ENCODE data around the gene NCOR1. TPM values are rescaled to one million over a fixed set of nuclear protein-coding genes. Genes with fewer than 3 reads are reported as not detected.

Gene NCOR1
- total RNA-seq (2014; rRNA removed; shearing (Covaris generic)) (50.6 and 78.9 TPM in 2 replicates), polyA plus RNA-seq (2016; fragmentation: Nextera tagmentation; extraction: Ambion mirVana) (84.9 and 95.7 TPM in 2 replicates)

DNA sequence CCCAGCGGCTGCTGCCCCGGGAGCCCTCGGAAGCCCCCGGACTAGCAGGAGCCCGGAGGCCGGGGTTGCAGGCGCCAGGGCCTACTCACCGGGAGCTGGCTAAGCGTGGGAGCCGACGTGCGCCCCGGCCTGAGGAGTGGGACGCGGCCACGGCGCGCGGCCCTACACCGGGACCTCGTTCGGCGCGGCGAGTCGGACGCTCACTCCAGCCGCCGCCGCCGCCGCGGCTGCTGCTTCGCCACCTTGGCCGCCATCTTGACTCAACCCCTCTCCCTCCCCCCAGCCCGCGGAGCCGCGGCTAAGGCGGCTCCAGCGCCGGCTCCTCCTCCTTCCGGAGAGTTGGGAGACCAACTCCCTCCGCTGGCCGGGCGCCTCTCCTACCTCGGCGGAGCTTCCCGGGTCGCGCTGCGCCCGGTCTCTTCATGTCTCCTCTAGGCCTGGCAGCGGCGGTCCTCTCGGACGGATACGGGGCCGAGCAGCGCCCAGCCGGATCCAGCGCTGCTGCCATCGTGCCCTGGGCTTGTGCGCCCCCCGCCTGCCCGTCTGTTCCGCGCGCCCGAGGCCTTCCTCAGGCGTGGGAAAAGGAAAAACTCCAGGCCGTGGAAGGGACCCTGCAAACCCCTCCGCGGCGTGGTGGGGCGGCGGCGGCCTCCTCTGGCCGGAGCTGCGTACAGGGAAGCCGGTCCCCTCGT is at the start of gene NCOR1:
Gene NCOR1 (minus strand): TSS at position 262 of the 692 bp plus-strand sequence. CDS start 20,965 bp downstream, outside the sequence.
- Histone ChIP-seq H3K4me2 (ENCODE audit: unreplicated experiment) (peak within 1 kb of the TSS; percentile 94), H3K4me3 (peak within 1 kb of the TSS; percentile 84), H3K9me2 (ENCODE audit: insufficient read depth) (no peaks in the 10 kb centered on the region), H4K20me1 (ENCODE audit: insufficient read depth) (no peaks in the 10 kb centered on the region), H2AFZ (peak within 1 kb of the TSS; percentile 79), H3K27me3 (replicated peaks; ENCODE audit: insufficient read depth) (no peaks in the 10 kb centered on the region), H3K79me2 (ENCODE audit: insufficient read depth) (peaks cover 98% of the 10 kb centered on the region), H3F3A (ENCODE audit: insufficient read depth) (peaks cover 28% of the 10 kb centered on the region), H3K9me3 (ENCODE audit: low read depth) (no peaks in the 10 kb centered on the region), H3K27ac (peak within 1 kb of the TSS; percentile 95), H3K4me1 (ENCODE audit: insufficient read depth) (peaks cover 34% of the 10 kb centered on the region), H3K9ac (peak within 1 kb of the TSS; percentile 95), H3K36me3 (ENCODE audit: low read depth) (no peaks in the 10 kb centered on the region)
- 1% methylated on average over 50 to 82 of the region's 82 CpGs for WGBS, 2 experiments (ENCODE audit: low coverage in 1 of 2, low lambda C conversion rate in 2 of 2, missing lambda C conversion rate in 2 of 2)
- no peak for TF ChIP-seq EZH2 (IDR thresholded peaks at IDR 0.05; ENCODE audit: insufficient read depth, poor library complexity, severe bottlenecking)
- TF ChIP-seq EZH2phosphoT487 (IDR thresholded peaks at IDR 0.05; ENCODE audit: insufficient read depth, low read depth) = no peak
- DNase-seq = peak; percentile 98
- in situ Hi-C loops (cut with MboI) = no loop called here

DNA sequence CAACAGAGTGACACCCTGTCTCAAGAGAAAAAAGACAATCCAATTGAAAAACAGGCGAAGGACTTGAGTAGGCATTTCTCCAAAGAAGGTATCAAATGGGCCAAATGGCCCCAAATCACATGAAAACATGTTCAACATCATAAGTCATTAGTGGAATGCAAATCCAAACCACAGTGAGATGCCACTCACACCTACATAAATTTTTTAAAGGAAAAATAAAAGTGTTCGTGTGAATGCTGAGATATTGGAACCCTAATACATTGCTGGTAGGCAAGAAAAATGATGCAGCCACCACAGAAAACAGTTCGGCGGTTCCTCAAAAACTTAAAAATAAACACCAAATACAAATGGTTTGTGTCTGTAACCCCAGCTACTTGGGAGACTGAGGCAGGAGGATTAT is 46.9 kb upstream of the NCOR1 start:
- Histone ChIP-seq H4K20me1 (ENCODE audit: insufficient read depth) (no peaks in the 10 kb centered on the region), H3K36me3 (ENCODE audit: low read depth) (no peaks in the 10 kb centered on the region), H3K79me2 (ENCODE audit: insufficient read depth) (no peaks in the 10 kb centered on the region), H3K9me3 (ENCODE audit: low read depth) (no peaks in the 10 kb centered on the region), H3K9ac (no peak overlapping the region), H3K4me2 (ENCODE audit: unreplicated experiment) (no peak overlapping the region), H3K27me3 (replicated peaks; ENCODE audit: insufficient read depth) (no peaks in the 10 kb centered on the region), H3K4me1 (ENCODE audit: insufficient read depth) (no peaks in the 10 kb centered on the region), H3K27ac (no peak overlapping the region), H3K4me3 (no peak overlapping the region), H3K9me2 (ENCODE audit: insufficient read depth) (no peaks in the 10 kb centered on the region), H2AFZ (no peak overlapping the region), H3F3A (ENCODE audit: insufficient read depth) (no peaks in the 10 kb centered on the region)
- TF ChIP-seq EZH2 (IDR thresholded peaks at IDR 0.05; ENCODE audit: insufficient read depth, poor library complexity, severe bottlenecking) (no peak), EZH2phosphoT487 (IDR thresholded peaks at IDR 0.05; ENCODE audit: insufficient read depth, low read depth) (no peak)
- 90 to 92% methylated on average over 4 of the region's 4 CpGs for whole genome bisulfite sequencing, 2 experiments (ENCODE audit: low coverage in 1 of 2, low lambda C conversion rate in 2 of 2, missing lambda C conversion rate in 2 of 2)
- in situ Hi-C loops (cut with MboI) = no loop called here
- no peak for DNase-seq

DNA sequence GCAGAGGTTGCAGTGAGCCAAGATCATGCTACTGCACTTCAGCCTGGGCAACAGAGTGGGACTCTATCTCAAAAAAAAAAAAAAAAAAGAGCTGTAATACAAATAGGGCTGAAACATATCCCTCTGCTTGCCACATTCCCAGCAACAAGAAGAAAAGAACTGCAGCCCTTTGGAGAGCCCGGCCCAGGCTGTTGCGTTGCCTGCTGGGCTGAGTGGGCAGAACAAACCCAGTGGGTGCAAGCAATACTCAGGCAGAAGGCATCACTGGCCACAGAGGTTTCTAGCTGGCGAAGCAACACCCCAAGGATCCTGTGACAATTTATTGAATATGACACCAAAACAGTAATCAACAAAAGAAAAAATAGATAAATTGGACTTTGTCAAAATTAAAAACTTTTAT is 45.7 kb upstream of the NCOR1 start:
- in situ Hi-C loops (cut with MboI) = no loop called here
- H3F3A ChIP-seq (ENCODE audit: insufficient read depth) = no peaks in the 10 kb centered on the region
- no peaks in the 10 kb centered on the region for H3K9me3 ChIP-seq (ENCODE audit: low read depth)
- no peaks in the 10 kb centered on the region for H3K79me2 ChIP-seq (ENCODE audit: insufficient read depth)
- DNase-seq = no peak
- H3K36me3 ChIP-seq (ENCODE audit: low read depth) = no peaks in the 10 kb centered on the region
- H3K27me3 ChIP-seq (replicated peaks; ENCODE audit: insufficient read depth) = no peaks in the 10 kb centered on the region
- H3K4me3 ChIP-seq = no peak overlapping the region
- H3K9ac ChIP-seq = no peak overlapping the region
- WGBS, 2 experiments (ENCODE audit: low coverage in 1 of 2, low lambda C conversion rate in 2 of 2, missing lambda C conversion rate in 2 of 2) = 99 to 100% methylated on average over 3 of the region's 3 CpGs
- no peaks in the 10 kb centered on the region for H3K4me1 ChIP-seq (ENCODE audit: insufficient read depth)
- H3K4me2 ChIP-seq (ENCODE audit: unreplicated experiment) = no peak overlapping the region
- H4K20me1 ChIP-seq (ENCODE audit: insufficient read depth) = no peaks in the 10 kb centered on the region
- H3K9me2 ChIP-seq (ENCODE audit: insufficient read depth) = no peaks in the 10 kb centered on the region
- TF ChIP-seq EZH2phosphoT487 (IDR thresholded peaks at IDR 0.05; ENCODE audit: insufficient read depth, low read depth) (no peak), EZH2 (IDR thresholded peaks at IDR 0.05; ENCODE audit: insufficient read depth, poor library complexity, severe bottlenecking) (no peak)
- H3K27ac ChIP-seq = no peak overlapping the region
- no peak overlapping the region for H2AFZ ChIP-seq

DNA sequence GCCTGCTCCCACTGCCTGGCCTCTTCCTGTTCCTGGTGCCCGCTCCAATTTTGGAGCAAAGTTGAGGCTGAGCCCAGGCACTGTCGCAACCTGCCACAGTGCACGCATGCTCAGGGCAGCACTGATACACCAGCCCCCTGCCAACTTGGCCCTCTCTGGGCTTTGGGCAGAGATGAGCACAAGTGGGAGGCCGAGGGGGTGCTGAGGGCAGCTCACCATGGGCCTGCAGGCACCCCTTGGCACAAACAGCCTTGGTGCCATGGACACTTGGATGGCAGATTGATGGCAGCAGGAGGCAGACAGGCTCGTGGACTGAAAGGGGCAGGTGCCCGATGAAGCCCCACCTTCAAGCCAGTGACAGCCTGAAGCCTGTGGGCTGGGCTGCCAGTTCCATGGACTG is 44.6 kb upstream of the NCOR1 start:
- Histone ChIP-seq H3K9me3 (ENCODE audit: low read depth) (no peaks in the 10 kb centered on the region), H2AFZ (no peak overlapping the region), H3F3A (ENCODE audit: insufficient read depth) (peaks cover 9% of the 10 kb centered on the region; the same call in 1 of the 2 replicates), H3K9me2 (ENCODE audit: insufficient read depth) (no peaks in the 10 kb centered on the region), H3K27ac (no peak overlapping the region), H3K79me2 (ENCODE audit: insufficient read depth) (no peaks in the 10 kb centered on the region), H3K4me1 (ENCODE audit: insufficient read depth) (peaks cover 9% of the 10 kb centered on the region; the same call in 1 of the 2 replicates), H3K4me3 (no peak overlapping the region), H3K4me2 (ENCODE audit: unreplicated experiment) (no peak overlapping the region), H3K36me3 (ENCODE audit: low read depth) (no peaks in the 10 kb centered on the region), H4K20me1 (ENCODE audit: insufficient read depth) (no peaks in the 10 kb centered on the region), H3K9ac (no peak overlapping the region), H3K27me3 (replicated peaks; ENCODE audit: insufficient read depth) (no peaks in the 10 kb centered on the region)
- no peak for DNase-seq
- in situ Hi-C loops (cut with MboI) = no loop called here
- 95% methylated on average over 6 of the region's 6 CpGs for WGBS, 2 experiments (ENCODE audit: low coverage in 1 of 2, low lambda C conversion rate in 2 of 2, missing lambda C conversion rate in 2 of 2)
- TF ChIP-seq EZH2 (IDR thresholded peaks at IDR 0.05; ENCODE audit: insufficient read depth, poor library complexity, severe bottlenecking) (no peak), EZH2phosphoT487 (IDR thresholded peaks at IDR 0.05; ENCODE audit: insufficient read depth, low read depth) (no peak)

Measured in GM23248 (cell line).